HL-60 (cell line): ENCODE results near the gene CBX1.

Experiments used
- DNase-seq, 2 experiments: peaks; one replicate each; pipeline ENCODE4 v3.0.0-alpha.2; 2010 to 2020; ENCODE audit warnings: low read depth in 1 of 2, low spot score in 1 of 2
- H3K27ac ChIP-seq: fragments of 250-450 bp; sonication (Bioruptor Pico); replicated peaks from 2 replicates; pipeline ENCODE4 v1.5.1; 2020; ENCODE audit warnings: mild to moderate bottlenecking, moderate library complexity
- H3K27me3 ChIP-seq: fragments of 250-450 bp; sonication (Bioruptor Pico); 2 replicates; pipeline ENCODE4 v1.5.1; 2021; ENCODE audit warnings: mild to moderate bottlenecking, moderate library complexity; ENCODE audit not compliant: insufficient read depth, poor library complexity, severe bottlenecking
- H3K4me3 ChIP-seq: replicated peaks from 2 replicates; pipeline ENCODE4 v1.5.1; 2011; ENCODE audit warnings: mild to moderate bottlenecking, control low read depth, low read length; ENCODE audit not compliant: insufficient read depth
- CTCF ChIP-seq: IDR thresholded peaks from one replicate; pipeline ENCODE4 v1.5.1; 2011; ENCODE audit warnings: low read length, control low read depth, inconsistent platforms; ENCODE audit not compliant: insufficient read depth
- GABPA ChIP-seq: IDR thresholded peaks from 2 replicates; pipeline ENCODE4 v1.6.1; 2012; ENCODE audit warnings: low read depth
- POLR2AphosphoS5 ChIP-seq: IDR thresholded peaks from 2 replicates; pipeline ENCODE4 v1.6.1; 2012; ENCODE audit warnings: low read depth
- SPI1 ChIP-seq: IDR thresholded peaks from 2 replicates; pipeline ENCODE4 v1.6.1; 2012; ENCODE audit warnings: low read depth, mild to moderate bottlenecking, borderline replicate concordance
- TF ChIP-seq, protein P1 (sequence below): IDR thresholded peaks from 2 replicates; pipeline ENCODE4 v1.6.1; 2012; ENCODE audit warnings: low read depth; ENCODE audit not compliant: insufficient replicate concordance

The CBX1 gene

GRCh38 chr17:48047741-48048383 lies 53.4 kb downstream of the CBX1 start, which contains the start of gene NFE2L1:
TSS of gene NFE2L1 (plus strand) at chr17:48048359. CDS start at chr17:48051119, 2,760 bp downstream.
- Histone ChIP-seq H3K27ac (peak within 1 kb of the TSS; percentile 97), H3K27me3 (no peaks in the 10 kb centered on the region), H3K4me3 (peak within 1 kb of the TSS; percentile 89)
- no peak for TF ChIP-seq CTCF
- TF ChIP-seq SPI1: peak; percentile 68; the same call in 1 of the 2 replicates
- TF ChIP-seq POLR2AphosphoS5: peak; percentile 94
- TF ChIP-seq GABPA: peak; percentile 75
- TF ChIP-seq, protein P1, sequence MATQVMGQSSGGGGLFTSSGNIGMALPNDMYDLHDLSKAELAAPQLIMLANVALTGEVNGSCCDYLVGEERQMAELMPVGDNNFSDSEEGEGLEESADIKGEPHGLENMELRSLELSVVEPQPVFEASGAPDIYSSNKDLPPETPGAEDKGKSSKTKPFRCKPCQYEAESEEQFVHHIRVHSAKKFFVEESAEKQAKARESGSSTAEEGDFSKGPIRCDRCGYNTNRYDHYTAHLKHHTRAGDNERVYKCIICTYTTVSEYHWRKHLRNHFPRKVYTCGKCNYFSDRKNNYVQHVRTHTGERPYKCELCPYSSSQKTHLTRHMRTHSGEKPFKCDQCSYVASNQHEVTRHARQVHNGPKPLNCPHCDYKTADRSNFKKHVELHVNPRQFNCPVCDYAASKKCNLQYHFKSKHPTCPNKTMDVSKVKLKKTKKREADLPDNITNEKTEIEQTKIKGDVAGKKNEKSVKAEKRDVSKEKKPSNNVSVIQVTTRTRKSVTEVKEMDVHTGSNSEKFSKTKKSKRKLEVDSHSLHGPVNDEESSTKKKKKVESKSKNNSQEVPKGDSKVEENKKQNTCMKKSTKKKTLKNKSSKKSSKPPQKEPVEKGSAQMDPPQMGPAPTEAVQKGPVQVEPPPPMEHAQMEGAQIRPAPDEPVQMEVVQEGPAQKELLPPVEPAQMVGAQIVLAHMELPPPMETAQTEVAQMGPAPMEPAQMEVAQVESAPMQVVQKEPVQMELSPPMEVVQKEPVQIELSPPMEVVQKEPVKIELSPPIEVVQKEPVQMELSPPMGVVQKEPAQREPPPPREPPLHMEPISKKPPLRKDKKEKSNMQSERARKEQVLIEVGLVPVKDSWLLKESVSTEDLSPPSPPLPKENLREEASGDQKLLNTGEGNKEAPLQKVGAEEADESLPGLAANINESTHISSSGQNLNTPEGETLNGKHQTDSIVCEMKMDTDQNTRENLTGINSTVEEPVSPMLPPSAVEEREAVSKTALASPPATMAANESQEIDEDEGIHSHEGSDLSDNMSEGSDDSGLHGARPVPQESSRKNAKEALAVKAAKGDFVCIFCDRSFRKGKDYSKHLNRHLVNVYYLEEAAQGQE: peak; percentile 66
- DNase-seq: peak; percentile 99 to 100

DNA sequence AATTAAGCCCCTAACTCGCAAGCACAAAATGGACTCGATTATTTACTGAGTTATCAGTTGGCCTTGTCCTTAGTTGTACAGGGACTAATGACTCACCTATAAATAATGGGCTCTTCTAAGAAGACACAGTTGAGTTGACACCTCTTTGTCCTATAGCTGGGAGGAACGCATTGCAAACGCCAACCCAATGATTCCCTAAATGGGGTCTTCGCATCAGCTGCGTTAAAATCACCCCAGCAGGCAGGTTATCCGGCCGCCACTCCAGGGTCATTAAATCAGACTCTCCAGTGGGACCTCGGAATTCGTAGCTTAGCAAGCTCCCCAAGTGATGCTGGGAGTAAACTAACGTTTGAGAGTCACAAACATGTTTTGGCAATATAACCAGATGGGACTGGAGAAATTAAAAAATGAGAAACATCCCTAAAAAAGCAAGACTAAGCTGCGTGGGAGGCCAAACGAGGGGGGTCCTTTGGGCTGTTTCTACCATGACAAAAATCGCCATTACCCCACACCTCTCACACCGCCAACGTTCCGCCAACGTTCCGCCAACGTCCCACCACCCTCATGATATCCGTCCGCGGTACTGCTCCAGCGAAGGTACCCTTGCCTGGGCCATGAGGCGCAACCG lies 54.1 kb downstream of the CBX1 start:
- no peak for DNase-seq

More for the DNA sequence above, 54.1 kb downstream of the CBX1 start:
- H3K4me3 ChIP-seq: peak overlapping the region; percentile 50
- H3K27ac ChIP-seq: peak overlapping the region; percentile 97
- H3K27me3 ChIP-seq: no peaks in the 10 kb centered on the region
- TF ChIP-seq GABPA (no peak), CTCF (no peak), POLR2AphosphoS5 (no peak), SPI1 (no peak)
- TF ChIP-seq, protein P1: no peak
